HepG2 (cell line): Measurements from ENCODE around the gene RNF114. TPM values are rescaled to one million over a fixed set of nuclear protein-coding genes. Genes with fewer than 3 reads are reported as not detected.
A peak's percentile ranks its signal among the peaks of the same experiment; 100 is the strongest.

Source experiments
- ARNT ChIP-seq: fragments of 450-650 bp; IDR thresholded peaks from 2 replicates; pipeline ENCODE4 v1.6.1; 2017
- BRCA1 ChIP-seq: sonication (generic); formaldehyde crosslinking; IDR thresholded peaks from 2 replicates; pipeline ENCODE4 v1.4.0; 2020; ENCODE audit warnings: missing genetic modification reagents
- MYC ChIP-seq: sonication (generic); formaldehyde crosslinking; IDR thresholded peaks from 2 replicates; pipeline ENCODE4 v1.9.0; 2021; ENCODE audit warnings: missing genetic modification reagents, borderline replicate concordance
- NFKB2 ChIP-seq: sonication (generic); formaldehyde crosslinking; IDR thresholded peaks from 2 replicates; pipeline ENCODE4 v1.4.0; 2020; ENCODE audit warnings: missing genetic modification reagents, borderline replicate concordance
- NR1H2 ChIP-seq: sonication (generic); formaldehyde crosslinking; IDR thresholded peaks from 2 replicates; pipeline ENCODE4 v1.8.1; 2022; ENCODE audit warnings: low read depth, missing genetic modification reagents, borderline replicate concordance
- SMAD3 ChIP-seq: sonication (generic); formaldehyde crosslinking; IDR thresholded peaks from 2 replicates; pipeline ENCODE4 v1.4.0; 2020; ENCODE audit warnings: missing genetic modification reagents
- SMAD9 ChIP-seq: sonication (generic); formaldehyde crosslinking; IDR thresholded peaks from 2 replicates; pipeline ENCODE4 v1.5.1; 2020; ENCODE audit warnings: mild to moderate bottlenecking, missing genetic modification reagents
- ZNF441 ChIP-seq: sonication (generic); formaldehyde crosslinking; IDR thresholded peaks from 2 replicates; pipeline ENCODE4 v1.7.0; 2021; ENCODE audit warnings: missing genetic modification reagents, borderline replicate concordance
- ZNF496 ChIP-seq: sonication (generic); formaldehyde crosslinking; IDR thresholded peaks from 2 replicates; pipeline ENCODE4 v1.8.1; 2023; ENCODE audit warnings: mild to moderate bottlenecking, moderate library complexity, missing genetic modification reagents; ENCODE audit not compliant: insufficient replicate concordance
- ZNF569 ChIP-seq: sonication (generic); formaldehyde crosslinking; IDR thresholded peaks from 2 replicates; pipeline ENCODE4 v1.5.0; 2020; ENCODE audit warnings: mild to moderate bottlenecking, missing genetic modification reagents, moderate library complexity, borderline replicate concordance
- ZNF598 ChIP-seq: sonication (generic); formaldehyde crosslinking; IDR thresholded peaks from 2 replicates; pipeline ENCODE4 v1.5.1; 2020; ENCODE audit warnings: mild to moderate bottlenecking, missing genetic modification reagents, borderline replicate concordance
- ZNF709 ChIP-seq: sonication (generic); formaldehyde crosslinking; IDR thresholded peaks from 2 replicates; pipeline ENCODE4 v1.5.0; 2020; ENCODE audit warnings: mild to moderate bottlenecking, missing genetic modification reagents
- ZNF773 ChIP-seq: sonication (generic); formaldehyde crosslinking; IDR thresholded peaks from 2 replicates; pipeline ENCODE4 v1.4.0; 2020; ENCODE audit warnings: missing genetic modification reagents, borderline replicate concordance
- polyA plus RNA-seq, 8 experiments: library from polyadenylated mRNA; depleted of rRNA in 3 of 8; stranded (reverse) in 7 of 8; unstranded in 1 of 8; fragments of >200 nt; fragmentation: Illumina TruSeq in 4 of 8; extraction: Trizol in 4 of 8; gene quantifications; 2 replicates each; pipeline versions ENCODE4 v1.2.1 to v1.2.3, GENCODE V29; 2011 to 2016; ENCODE audit warnings: low read depth in 4 of 8, missing spikeins in 1 of 8, mixed read lengths in 1 of 8; ENCODE audit not compliant: insufficient read depth in 1 of 8
- total RNA-seq, 5 experiments: library from RNA; depleted of rRNA; stranded (reverse); fragments of >200 nt; fragmentation: Illumina TruSeq; extraction: Trizol; gene quantifications; 2 replicates each; pipeline ENCODE4 v1.2.3, GENCODE V29; 2016; ENCODE audit warnings: low read depth in 1 of 5
- TF ChIP-seq, protein P1 (sequence below): IDR thresholded peaks from 2 replicates; pipeline ENCODE4 v1.6.1; 2016
- TF ChIP-seq, protein P2 (sequence below), 2 experiments: IDR thresholded peaks; 2 replicates each; pipeline ENCODE4 v1.6.1; 2011 to 2012; ENCODE audit warnings: low read length in 2 of 2, borderline replicate concordance in 1 of 2, low read depth in 1 of 2, mild to moderate bottlenecking in 1 of 2, moderate library complexity in 1 of 2
- TF ChIP-seq, protein P3 (sequence below): sonication (generic); formaldehyde crosslinking; IDR thresholded peaks from 2 replicates; pipeline ENCODE4 v1.9.0; 2021; ENCODE audit warnings: missing genetic modification reagents, mild to moderate bottlenecking, borderline replicate concordance
- TF ChIP-seq, protein P4 (sequence below): sonication (generic); formaldehyde crosslinking; IDR thresholded peaks from 2 replicates; pipeline ENCODE4 v1.8.1; 2023; ENCODE audit warnings: mild to moderate bottlenecking, inconsistent platforms, moderate library complexity, missing genetic modification reagents, borderline replicate concordance
- TF ChIP-seq, protein P5 (sequence below), 2 experiments: fragments of 450-650 bp in 1 of 2; sonication (generic) in 1 of 2; formaldehyde crosslinking; IDR thresholded peaks; 2 replicates each; pipeline versions ENCODE4 v1.5.0 to v1.8.0; 2020 to 2022; ENCODE audit warnings: mild to moderate bottlenecking in 1 of 2, missing genetic modification reagents in 1 of 2
- TF ChIP-seq, protein P6 (sequence below): sonication (generic); formaldehyde crosslinking; IDR thresholded peaks from 2 replicates; pipeline ENCODE4 v1.8.0; 2022; ENCODE audit warnings: mild to moderate bottlenecking, missing genetic modification reagents, moderate library complexity

RNF114 gene
- total and polyA plus RNA-seq, 2 of the 13 experiments (the other 11 are each of a cell fraction or from before 2014, with no cell fraction given): 119 to 126 TPM

DNA sequence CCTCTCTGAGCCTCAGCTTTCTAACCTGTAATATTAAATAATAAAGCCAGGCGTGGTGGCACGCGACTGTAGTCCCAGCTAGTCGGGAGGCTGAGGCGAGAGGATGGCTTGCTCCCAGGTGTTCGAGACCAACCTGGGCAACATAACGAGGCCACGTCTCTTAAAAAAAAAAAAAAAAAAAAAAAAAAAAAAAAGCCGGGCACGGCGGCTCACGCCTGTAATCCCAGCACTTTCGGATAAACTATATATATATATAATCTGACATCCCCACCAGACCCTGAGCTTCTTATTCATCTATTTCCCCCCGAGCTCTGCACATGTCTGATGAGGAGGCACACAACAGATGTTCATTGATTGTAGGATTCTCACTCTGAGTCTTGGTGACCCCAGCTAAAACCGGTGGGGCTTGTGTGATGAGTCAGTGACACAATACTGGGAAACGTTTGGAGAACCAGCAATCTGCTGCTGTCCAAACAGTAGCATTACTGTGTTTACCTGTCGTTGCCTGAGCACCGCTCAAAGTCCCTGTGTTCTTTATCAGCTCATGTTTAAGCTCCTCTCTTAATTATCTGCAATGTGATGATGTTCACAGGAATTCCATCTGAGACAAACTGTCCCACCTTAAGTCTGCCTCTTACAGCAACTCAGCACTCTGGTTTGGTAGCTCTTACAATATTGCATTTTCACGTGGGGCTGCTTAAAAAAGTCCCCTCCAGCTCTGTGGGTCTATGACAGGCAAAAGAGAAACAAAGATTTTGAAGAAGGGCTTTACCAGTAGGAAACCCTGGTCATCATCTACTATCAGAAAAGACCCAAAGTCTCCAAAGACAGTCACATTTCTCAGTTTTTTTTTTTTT lies 19.8 kb upstream of the RNF114 start (continued):
- TF ChIP-seq ZNF709 (CRISPR knock-in tag) (no peak), ZNF598 (CRISPR knock-in tag) (no peak), ZNF496 (CRISPR knock-in tag) (no peak), ZNF773 (no peak), NFKB2 (CRISPR knock-in tag) (no peak), BRCA1 (CRISPR knock-in tag) (no peak), MYC (CRISPR knock-in tag) (peak; percentile 60; the same call in 1 of the 2 replicates), SMAD3 (peak; percentile 61; the same call in 1 of the 2 replicates), NR1H2 (CRISPR knock-in tag) (no peak), ARNT (no peak), ZNF569 (CRISPR knock-in tag) (no peak), SMAD9 (no peak), ZNF441 (CRISPR knock-in tag) (peak; percentile 92)
- TF ChIP-seq, protein P1, sequence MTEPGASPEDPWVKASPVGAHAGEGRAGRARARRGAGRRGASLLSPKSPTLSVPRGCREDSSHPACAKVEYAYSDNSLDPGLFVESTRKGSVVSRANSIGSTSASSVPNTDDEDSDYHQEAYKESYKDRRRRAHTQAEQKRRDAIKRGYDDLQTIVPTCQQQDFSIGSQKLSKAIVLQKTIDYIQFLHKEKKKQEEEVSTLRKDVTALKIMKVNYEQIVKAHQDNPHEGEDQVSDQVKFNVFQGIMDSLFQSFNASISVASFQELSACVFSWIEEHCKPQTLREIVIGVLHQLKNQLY: peak; percentile 94
- TF ChIP-seq, protein P2, sequence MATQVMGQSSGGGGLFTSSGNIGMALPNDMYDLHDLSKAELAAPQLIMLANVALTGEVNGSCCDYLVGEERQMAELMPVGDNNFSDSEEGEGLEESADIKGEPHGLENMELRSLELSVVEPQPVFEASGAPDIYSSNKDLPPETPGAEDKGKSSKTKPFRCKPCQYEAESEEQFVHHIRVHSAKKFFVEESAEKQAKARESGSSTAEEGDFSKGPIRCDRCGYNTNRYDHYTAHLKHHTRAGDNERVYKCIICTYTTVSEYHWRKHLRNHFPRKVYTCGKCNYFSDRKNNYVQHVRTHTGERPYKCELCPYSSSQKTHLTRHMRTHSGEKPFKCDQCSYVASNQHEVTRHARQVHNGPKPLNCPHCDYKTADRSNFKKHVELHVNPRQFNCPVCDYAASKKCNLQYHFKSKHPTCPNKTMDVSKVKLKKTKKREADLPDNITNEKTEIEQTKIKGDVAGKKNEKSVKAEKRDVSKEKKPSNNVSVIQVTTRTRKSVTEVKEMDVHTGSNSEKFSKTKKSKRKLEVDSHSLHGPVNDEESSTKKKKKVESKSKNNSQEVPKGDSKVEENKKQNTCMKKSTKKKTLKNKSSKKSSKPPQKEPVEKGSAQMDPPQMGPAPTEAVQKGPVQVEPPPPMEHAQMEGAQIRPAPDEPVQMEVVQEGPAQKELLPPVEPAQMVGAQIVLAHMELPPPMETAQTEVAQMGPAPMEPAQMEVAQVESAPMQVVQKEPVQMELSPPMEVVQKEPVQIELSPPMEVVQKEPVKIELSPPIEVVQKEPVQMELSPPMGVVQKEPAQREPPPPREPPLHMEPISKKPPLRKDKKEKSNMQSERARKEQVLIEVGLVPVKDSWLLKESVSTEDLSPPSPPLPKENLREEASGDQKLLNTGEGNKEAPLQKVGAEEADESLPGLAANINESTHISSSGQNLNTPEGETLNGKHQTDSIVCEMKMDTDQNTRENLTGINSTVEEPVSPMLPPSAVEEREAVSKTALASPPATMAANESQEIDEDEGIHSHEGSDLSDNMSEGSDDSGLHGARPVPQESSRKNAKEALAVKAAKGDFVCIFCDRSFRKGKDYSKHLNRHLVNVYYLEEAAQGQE (IDR thresholded peaks at IDR 0.05; ENCODE audit: borderline replicate concordance in 1 of 2, low read depth in 1 of 2, low read length in 2 of 2): peak in 1 of 2 experiments; percentile 81; a peak in 2 of 4 replicates
- TF ChIP-seq, protein P3, sequence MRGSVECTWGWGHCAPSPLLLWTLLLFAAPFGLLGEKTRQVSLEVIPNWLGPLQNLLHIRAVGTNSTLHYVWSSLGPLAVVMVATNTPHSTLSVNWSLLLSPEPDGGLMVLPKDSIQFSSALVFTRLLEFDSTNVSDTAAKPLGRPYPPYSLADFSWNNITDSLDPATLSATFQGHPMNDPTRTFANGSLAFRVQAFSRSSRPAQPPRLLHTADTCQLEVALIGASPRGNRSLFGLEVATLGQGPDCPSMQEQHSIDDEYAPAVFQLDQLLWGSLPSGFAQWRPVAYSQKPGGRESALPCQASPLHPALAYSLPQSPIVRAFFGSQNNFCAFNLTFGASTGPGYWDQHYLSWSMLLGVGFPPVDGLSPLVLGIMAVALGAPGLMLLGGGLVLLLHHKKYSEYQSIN: no peak
- TF ChIP-seq, protein P4, sequence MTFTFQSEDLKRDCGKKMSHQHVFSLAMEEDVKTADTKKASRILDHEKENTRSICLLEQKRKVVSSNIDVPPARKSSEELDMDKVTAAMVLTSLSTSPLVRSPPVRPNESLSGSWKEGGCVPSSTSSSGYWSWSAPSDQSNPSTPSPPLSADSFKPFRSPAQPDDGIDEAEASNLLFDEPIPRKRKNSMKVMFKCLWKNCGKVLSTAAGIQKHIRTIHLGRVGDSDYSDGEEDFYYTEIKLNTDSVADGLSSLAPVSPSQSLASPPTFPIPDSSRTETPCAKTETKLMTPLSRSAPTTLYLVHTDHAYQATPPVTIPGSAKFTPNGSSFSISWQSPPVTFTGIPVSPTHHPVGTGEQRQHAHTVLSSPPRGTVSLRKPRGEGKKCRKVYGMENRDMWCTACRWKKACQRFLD (CRISPR knock-in tag): 0 out of 2 replicates have a peak, but pooled peaks have one; percentile 79
- TF ChIP-seq, protein P5, sequence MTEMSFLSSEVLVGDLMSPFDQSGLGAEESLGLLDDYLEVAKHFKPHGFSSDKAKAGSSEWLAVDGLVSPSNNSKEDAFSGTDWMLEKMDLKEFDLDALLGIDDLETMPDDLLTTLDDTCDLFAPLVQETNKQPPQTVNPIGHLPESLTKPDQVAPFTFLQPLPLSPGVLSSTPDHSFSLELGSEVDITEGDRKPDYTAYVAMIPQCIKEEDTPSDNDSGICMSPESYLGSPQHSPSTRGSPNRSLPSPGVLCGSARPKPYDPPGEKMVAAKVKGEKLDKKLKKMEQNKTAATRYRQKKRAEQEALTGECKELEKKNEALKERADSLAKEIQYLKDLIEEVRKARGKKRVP (CRISPR knock-in tag; IDR thresholded peaks at IDR 0.05): peak in 1 of 2 experiments; percentile 67; a peak in 2 of 4 replicates
- TF ChIP-seq, protein P6, sequence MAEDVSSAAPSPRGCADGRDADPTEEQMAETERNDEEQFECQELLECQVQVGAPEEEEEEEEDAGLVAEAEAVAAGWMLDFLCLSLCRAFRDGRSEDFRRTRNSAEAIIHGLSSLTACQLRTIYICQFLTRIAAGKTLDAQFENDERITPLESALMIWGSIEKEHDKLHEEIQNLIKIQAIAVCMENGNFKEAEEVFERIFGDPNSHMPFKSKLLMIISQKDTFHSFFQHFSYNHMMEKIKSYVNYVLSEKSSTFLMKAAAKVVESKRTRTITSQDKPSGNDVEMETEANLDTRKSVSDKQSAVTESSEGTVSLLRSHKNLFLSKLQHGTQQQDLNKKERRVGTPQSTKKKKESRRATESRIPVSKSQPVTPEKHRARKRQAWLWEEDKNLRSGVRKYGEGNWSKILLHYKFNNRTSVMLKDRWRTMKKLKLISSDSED (CRISPR knock-in tag): 0 out of 2 replicates have a peak, but pooled peaks have one; percentile 33
